ENCODE measurements around the gene URB2.

GRCh38 chr1:229661897-229662296, 35.9 kb downstream of the URB2 start:
- no peak for TF ChIP-seq CTCF (tag by site-specific recombination; IDR thresholded peaks at IDR 0.05)
- no peak for TF ChIP-seq REST (tag by site-specific recombination; IDR thresholded peaks at IDR 0.05)
- TF ChIP-seq PBX3 (CRISPR knock-in tag; IDR thresholded peaks at IDR 0.05) = no peak
- no peak for TF ChIP-seq ZNF221 (tag by site-specific recombination; IDR thresholded peaks at IDR 0.05; ENCODE audit: borderline replicate concordance)
- TF ChIP-seq ZBTB1 (tag by site-specific recombination; IDR thresholded peaks at IDR 0.05) = no peak
- no peak for TF ChIP-seq SETDB1 (IDR thresholded peaks at IDR 0.05; ENCODE audit: insufficient read length, low read length)
- TF ChIP-seq ZNF138 (tag by site-specific recombination; IDR thresholded peaks at IDR 0.05; ENCODE audit: borderline replicate concordance) = no peak
